Effector memory CD8-positive, alpha-beta T cell (primary cell): ENCODE data around the gene CLRN2.

Experiments
- ATAC-seq: fragments of 150-1000 bp; cut with Tn5 transposase; replicated peaks from 2 replicates; pipeline ENCODE4 v1.10.0; 2021; ENCODE audit warnings: mild to moderate bottlenecking, moderate library complexity
- DNase-seq, 3 experiments: peaks; one replicate each; pipeline ENCODE4 v3.0.0; 2021
- H3K27ac Mint-ChIP-seq, 2 donors: one replicate each; pipeline ENCODE4 v1.8.0; 2022; ENCODE audit warnings: mild to moderate bottlenecking in 2 of 2, mixed read lengths in 2 of 2, moderate library complexity in 2 of 2
- H3K27me3 Mint-ChIP-seq, 2 donors: one replicate each; pipeline ENCODE4 v1.8.0; 2022; ENCODE audit warnings: mixed read lengths in 2 of 2
- H3K36me3 Mint-ChIP-seq: one replicate; pipeline ENCODE4 v1.8.0; 2022; ENCODE audit warnings: mild to moderate bottlenecking, moderate library complexity, mixed read lengths; ENCODE audit not compliant: insufficient read depth
- H3K4me1 Mint-ChIP-seq, 2 donors: one replicate each; pipeline ENCODE4 v1.8.0; 2022; ENCODE audit warnings: low read depth in 2 of 2, mixed read lengths in 2 of 2
- H3K4me3 Mint-ChIP-seq, 2 donors: one replicate each; pipeline ENCODE4 v1.8.0; 2022; ENCODE audit warnings: mild to moderate bottlenecking in 2 of 2, mixed read lengths in 2 of 2, moderate library complexity in 2 of 2
- H3K9me3 Mint-ChIP-seq, 2 donors: one replicate each; pipeline ENCODE4 v1.8.0; 2022; ENCODE audit warnings: mixed read lengths in 2 of 2

Gene CLRN2

DNA sequence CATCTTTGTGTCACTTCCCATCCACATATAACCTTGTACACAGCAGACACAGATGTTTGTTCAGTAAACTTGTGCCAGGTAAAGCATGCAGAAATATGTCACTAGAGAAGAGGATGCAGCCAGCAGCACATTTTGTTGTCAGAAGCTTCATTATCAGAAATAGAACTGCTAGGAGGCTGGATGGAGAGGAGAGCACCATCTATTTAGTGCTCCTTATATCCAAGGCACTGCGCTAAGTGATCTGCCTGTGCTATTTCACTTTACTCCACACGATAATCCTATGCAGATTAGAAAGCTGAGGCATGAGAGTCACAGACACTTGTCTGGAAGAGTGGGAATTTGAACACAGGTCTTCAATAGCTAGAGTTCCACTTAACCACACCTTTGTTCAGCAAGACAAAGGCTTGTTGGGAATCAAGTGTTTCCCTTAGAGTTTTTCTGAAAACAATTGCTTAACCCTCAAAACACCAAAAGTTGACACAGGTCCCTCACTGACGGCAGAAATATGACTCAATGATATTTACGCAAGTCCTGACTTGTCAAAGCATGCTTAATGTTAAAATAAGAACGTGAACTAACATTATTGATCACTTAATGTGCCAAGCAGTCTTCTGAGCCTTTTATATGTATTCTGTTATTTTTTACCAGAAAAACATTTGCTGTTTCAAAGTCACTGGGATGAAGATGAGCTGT is 1.8 kb upstream of the CLRN2 start:
- Mint-ChIP-seq H3K36me3 (peaks cover 8% of the 10 kb centered on the region), H3K27me3 (peaks cover 13 to 25% of the 10 kb centered on the region in 2 donors), H3K9me3 (no peaks in the 10 kb centered on the region), H3K4me1 (peaks cover 21 to 27% of the 10 kb centered on the region in 2 donors), H3K27ac (peak overlapping the region; percentile 44 to 89), H3K4me3 (peak overlapping the region; percentile 80 to 89)
- DNase-seq (no peak), ATAC-seq (no peak)

DNA sequence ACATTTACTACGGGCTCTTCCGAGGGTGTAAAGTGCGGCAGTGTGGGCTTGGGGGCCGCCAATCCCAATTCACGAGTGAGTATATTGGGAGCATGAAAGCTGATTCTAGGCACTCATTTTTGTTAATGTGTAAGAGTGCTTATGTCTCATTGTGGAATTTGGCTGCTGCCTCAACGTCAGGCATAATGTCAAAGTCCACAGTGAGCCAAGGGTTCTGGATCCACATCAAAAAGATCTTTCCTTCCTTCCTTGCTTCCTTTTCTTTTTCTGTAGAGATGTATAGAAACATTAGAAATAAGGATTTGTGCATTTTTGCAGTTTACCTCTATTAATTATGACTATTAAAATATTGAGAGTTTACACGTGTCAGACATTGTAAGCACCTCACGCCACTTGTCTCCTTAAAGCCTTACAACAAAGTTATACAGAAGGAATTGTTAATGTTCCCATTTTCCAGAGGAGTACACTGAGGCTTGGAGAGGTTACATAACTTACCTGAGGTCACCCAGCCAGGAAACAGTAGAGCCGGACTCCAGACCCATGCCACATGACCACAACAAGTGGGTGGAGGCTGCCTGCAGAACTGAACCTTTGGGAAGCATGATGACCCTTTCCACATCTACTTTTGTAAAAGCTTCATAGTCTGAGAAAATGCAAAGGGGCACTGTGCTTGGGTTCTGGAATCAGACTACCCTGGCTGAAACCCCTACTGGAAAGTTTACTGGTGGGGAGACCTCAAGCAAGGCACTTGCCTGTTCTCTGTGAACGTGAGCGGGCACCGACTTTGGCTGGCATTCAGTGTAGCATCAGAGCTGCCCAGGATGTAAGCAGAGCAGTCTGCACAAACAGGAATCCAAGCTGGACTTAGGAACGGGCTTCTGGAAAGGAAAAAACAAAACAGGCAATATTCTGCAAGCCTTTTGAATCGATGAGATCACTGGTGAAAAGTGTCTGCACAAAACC is 761 bp downstream of the CLRN2 start:
- H3K27ac Mint-ChIP-seq: no peak overlapping the region
- peaks cover 32 to 39% of the 10 kb centered on the region in 2 donors for H3K27me3 Mint-ChIP-seq
- H3K4me3 Mint-ChIP-seq: no peak overlapping the region
- H3K9me3 Mint-ChIP-seq: no peaks in the 10 kb centered on the region
- H3K36me3 Mint-ChIP-seq: no peaks in the 10 kb centered on the region
- peaks cover 13 to 16% of the 10 kb centered on the region in 2 donors for H3K4me1 Mint-ChIP-seq
- DNase-seq (no peak), ATAC-seq (no peak)

DNA sequence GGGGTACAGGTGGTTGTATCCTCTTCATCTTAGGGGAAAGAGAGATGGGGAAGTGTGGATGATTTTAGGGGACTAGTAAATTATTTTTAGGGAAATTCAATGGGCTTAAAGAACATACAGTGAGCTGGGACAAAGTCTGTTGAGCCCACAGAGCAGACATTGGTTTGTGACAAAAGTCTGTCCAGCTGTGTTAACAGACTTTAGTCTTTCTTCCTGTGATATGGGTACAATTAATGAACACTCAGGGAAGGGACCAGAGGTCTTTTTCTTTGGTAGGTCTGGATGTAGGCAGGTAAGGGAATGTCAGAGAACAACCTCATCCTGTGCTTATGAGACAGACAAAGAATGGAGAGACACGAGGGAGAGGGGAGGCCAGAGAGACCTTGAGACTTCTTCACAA is 2.0 kb downstream of the CLRN2 start:
- Mint-ChIP-seq H3K27me3 (peaks cover 35 to 46% of the 10 kb centered on the region in 2 donors), H3K4me3 (no peak overlapping the region), H3K4me1 (peaks cover 6 to 8% of the 10 kb centered on the region in 2 donors), H3K27ac (no peak overlapping the region), H3K9me3 (no peaks in the 10 kb centered on the region), H3K36me3 (no peaks in the 10 kb centered on the region)
- ATAC-seq (no peak), DNase-seq (no peak)

DNA sequence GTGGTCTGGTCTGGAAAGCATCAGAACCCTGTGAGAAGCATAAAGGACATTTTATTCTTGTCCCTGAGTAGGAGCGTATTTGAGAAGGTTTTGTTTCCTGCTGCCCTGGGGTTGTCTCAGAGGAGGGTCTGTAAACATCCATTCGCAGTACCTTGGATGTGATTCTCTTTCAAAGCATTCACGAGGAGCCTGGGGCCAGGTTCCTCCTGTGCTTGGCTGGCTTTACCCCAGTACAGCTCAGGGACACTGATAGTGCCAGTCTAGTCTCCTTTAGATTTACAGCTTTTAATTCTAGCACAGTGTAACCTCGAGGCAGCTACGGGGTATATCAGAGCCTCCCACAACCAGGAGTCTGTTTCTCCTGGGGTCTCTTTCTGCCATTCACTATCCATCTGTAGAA is 2.7 kb downstream of the CLRN2 start:
- Mint-ChIP-seq H3K27ac (no peak overlapping the region), H3K36me3 (no peaks in the 10 kb centered on the region), H3K4me1 (peaks cover 2 to 4% of the 10 kb centered on the region in 2 donors), H3K4me3 (no peak overlapping the region), H3K9me3 (no peaks in the 10 kb centered on the region), H3K27me3 (peaks cover 35 to 46% of the 10 kb centered on the region in 2 donors)
- DNase-seq (no peak), ATAC-seq (no peak)

DNA sequence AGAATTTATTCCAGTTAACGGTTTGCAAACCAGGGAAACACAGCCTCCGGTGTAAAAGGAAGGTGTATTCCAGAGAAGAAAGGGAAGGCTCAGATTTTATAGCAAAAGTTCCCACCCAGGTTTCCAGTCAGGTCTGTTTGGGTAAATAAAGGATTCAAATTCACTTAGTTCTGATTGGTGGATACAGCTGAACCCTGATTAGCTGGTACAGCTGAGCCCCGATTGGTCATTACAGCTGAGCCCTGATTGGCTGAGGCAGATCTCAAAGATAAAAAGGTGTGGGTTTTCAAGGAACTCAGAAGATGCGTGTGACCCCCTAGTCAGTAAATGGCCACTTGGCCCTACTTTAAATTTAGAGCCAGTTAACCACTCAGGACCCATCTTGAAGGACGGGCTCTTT is 6.6 kb downstream of the CLRN2 start:
- no peak for ATAC-seq
- no peaks in the 10 kb centered on the region for H3K4me1 Mint-ChIP-seq
- no peak for DNase-seq

DNA sequence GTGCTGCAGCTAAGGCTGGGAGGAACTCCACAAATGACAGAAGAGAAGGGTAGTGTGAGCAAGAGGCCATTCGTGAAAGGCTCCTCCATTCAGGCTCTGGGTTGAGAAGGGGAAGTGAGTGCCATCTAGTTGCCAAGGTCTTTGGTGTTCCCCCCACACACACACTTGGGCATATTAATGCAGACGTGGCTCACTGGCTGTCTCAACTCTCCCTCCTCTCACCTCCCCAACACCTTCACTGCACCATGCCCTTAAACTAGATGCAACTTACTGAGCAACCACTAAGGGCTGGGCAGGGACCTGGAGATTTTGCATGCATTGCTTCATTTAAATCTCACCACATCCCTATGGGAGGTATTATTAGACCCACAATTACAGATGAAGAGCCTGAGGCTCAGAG is 8.7 kb downstream of the CLRN2 start:
- peaks cover 43 to 54% of the 10 kb centered on the region in 2 donors for H3K27me3 Mint-ChIP-seq
- peak overlapping the region in 1 of 2 donors; percentile 4 for H3K27ac Mint-ChIP-seq
- DNase-seq (no peak), ATAC-seq (no peak)
- no peaks in the 10 kb centered on the region for H3K36me3 Mint-ChIP-seq
- H3K4me3 Mint-ChIP-seq: no peak overlapping the region
- no peaks in the 10 kb centered on the region for H3K4me1 Mint-ChIP-seq
- no peaks in the 10 kb centered on the region for H3K9me3 Mint-ChIP-seq

More for the DNA sequence above, 6.6 kb downstream of the CLRN2 start:
- no peak overlapping the region for H3K4me3 Mint-ChIP-seq
- H3K36me3 Mint-ChIP-seq: no peaks in the 10 kb centered on the region
- H3K9me3 Mint-ChIP-seq: no peaks in the 10 kb centered on the region
- peaks cover 40 to 54% of the 10 kb centered on the region in 2 donors for H3K27me3 Mint-ChIP-seq
- no peak overlapping the region for H3K27ac Mint-ChIP-seq

DNA sequence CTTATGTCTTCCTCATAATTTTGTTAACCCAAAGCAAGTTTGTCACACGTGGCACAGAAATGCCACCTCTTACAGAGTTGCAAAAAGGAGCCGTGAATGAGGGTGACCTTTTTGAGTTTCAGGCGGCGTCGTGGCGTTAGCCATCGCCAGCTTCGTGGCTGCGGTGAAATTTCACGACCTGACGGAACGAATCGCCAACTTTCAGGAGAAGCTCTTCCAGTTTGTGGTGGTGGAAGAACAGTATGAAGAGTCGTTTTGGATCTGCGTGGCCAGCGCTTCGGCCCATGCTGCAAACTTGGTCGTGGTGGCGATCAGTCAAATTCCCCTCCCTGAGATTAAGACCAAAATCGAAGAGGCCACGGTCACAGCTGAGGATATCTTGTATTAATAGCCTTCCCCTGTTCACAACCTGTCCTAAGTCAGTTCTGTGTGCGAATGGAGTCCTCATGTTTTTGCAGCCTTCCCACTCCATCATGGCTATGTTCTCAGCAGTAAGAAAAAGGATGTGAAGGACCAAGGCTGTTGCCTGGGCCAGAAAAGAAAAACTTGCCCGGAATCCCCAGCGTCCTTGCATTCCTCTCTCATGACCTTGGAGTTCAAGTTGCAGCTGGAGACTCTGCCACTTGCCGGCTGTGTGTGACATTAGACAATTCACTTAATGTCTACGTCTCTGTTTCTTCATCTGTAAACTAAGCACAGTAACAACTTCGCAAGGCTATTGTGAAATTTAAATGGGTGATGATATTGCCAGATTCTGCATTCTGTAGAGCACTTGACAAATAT is 11.9 kb downstream of the CLRN2 start:
- Mint-ChIP-seq H3K27ac (no peak overlapping the region), H3K27me3 (peaks cover 26 to 63% of the 10 kb centered on the region in 2 donors), H3K4me1 (no peaks in the 10 kb centered on the region), H3K36me3 (no peaks in the 10 kb centered on the region), H3K9me3 (no peaks in the 10 kb centered on the region), H3K4me3 (no peak overlapping the region)
- ATAC-seq (no peak), DNase-seq (no peak)

DNA sequence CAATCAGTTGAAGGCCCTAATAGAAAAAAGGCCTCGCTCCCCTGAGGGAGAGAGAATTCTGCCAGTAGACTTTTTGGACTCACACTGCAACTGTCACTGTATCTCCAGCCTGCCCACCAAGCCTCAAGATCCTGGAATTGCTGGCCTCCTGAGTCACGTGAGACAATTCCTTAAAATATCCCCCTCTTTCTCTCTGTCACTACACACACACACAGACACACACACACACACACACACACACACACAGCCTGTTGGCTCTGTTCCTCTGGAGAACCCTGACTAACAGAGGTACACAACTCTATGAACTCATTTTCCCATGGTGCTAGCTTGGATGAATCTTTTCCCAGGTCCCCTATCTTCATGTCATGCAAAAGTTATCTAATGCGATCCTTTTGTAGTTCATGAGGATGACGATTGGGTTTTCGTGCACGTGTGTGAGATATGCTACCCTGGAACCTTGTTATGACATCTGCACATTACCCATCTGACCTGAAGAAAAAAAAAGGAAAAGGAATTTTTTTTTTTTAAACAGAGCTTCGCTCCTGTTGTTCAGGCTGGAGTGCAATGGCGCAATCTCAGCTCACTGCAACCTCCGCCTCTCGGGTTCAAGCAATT is 13.7 kb downstream of the CLRN2 start:
- DNase-seq (no peak), ATAC-seq (no peak)
- Mint-ChIP-seq H3K4me1 (no peaks in the 10 kb centered on the region), H3K4me3 (no peak overlapping the region), H3K27ac (no peak overlapping the region), H3K9me3 (no peaks in the 10 kb centered on the region), H3K27me3 (peaks cover 26 to 56% of the 10 kb centered on the region in 2 donors), H3K36me3 (no peaks in the 10 kb centered on the region)

DNA sequence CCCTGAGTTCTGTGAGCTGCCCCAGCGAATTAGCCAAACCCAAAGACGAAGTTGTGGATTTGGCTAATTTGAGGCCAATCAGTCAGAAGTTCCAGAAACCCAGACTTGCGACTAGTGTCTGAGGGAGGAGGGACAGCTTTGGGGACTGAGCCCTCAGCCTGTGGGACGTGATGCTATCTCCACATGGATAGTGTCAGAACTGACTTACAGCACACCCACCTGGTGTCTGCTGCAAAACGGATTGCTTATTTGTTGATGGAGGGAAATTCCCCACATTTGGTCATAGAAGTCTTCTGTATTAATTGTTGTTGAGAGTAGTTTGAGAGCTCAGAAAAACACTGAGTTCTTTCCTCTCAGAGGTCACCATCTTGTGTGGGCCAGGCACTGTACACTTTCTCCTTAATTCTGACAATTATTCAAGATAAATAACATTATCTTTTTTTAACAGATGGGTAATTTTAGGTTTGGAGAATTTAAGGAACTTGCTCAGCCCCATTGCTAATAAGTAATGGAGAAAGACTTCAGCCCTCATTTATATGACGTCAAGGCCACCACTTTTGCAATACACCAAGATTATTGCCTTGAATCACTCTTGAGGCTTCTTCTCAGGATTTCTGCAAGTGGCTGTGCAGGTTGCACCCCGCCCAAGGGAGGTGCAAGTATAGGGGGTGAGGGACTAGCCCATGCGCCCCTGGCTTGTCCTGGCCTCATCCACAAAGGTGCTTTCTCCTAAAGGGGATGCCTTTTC is 16.7 kb downstream of the CLRN2 start:
- DNase-seq: no peak
- Mint-ChIP-seq H3K9me3 (no peaks in the 10 kb centered on the region), H3K4me1 (peaks cover 0 to 2% of the 10 kb centered on the region in 2 donors), H3K27ac (no peak overlapping the region), H3K27me3 (peaks cover 19 to 44% of the 10 kb centered on the region in 2 donors), H3K36me3 (no peaks in the 10 kb centered on the region), H3K4me3 (no peak overlapping the region)
- ATAC-seq: no peak

DNA sequence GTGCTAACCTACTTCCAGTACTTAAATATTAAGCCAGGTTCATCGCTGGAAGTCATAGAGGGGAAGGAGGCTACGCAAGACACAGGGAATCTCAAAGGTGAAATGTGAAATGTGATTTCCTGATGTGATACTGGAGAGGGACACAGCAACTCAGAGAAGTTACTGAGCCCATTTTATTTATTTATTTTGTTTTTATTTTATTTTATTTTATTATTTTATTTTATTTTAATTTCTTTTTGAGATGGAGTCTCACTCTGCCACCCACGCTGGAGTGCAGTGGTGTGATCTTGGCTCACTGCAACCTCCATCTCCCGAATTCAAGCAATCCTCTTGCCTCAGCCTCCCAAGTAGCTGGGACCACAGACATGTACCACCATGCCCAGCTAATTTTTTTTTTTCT is 19.7 kb downstream of the CLRN2 start:
- ATAC-seq: no peak
- Mint-ChIP-seq H3K4me1 (peaks cover 0 to 2% of the 10 kb centered on the region in 2 donors), H3K27ac (no peak overlapping the region), H3K27me3 (peaks cover 0 to 15% of the 10 kb centered on the region in 2 donors), H3K36me3 (peaks cover 3% of the 10 kb centered on the region), H3K9me3 (no peaks in the 10 kb centered on the region), H3K4me3 (no peak overlapping the region)
- DNase-seq: no peak

DNA sequence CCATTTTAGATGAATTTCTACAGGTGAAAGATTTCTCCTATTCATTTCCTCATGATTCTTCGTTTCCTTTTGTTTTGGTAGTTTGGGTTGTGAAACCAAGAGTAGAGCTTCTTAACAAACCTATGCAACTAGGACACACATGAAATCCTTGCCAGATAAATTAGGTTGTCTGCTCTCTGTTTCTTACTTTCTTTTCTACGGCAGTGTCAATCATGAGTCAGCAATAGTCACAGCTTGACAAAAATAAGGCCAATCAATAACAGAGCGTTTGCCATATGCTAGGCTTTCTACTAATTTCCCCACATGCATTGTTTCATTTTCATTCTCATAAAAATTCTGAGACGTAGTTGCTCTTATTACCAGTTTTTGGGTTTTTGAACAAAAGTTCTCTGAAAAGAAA is 20.3 kb downstream of the CLRN2 start:
- Mint-ChIP-seq H3K27ac (no peak overlapping the region), H3K27me3 (peaks cover 4 to 19% of the 10 kb centered on the region in 2 donors), H3K4me3 (no peak overlapping the region), H3K4me1 (peaks cover 0 to 2% of the 10 kb centered on the region in 2 donors), H3K36me3 (peaks cover 3% of the 10 kb centered on the region), H3K9me3 (no peaks in the 10 kb centered on the region)
- no peak for ATAC-seq
- DNase-seq: no peak

DNA sequence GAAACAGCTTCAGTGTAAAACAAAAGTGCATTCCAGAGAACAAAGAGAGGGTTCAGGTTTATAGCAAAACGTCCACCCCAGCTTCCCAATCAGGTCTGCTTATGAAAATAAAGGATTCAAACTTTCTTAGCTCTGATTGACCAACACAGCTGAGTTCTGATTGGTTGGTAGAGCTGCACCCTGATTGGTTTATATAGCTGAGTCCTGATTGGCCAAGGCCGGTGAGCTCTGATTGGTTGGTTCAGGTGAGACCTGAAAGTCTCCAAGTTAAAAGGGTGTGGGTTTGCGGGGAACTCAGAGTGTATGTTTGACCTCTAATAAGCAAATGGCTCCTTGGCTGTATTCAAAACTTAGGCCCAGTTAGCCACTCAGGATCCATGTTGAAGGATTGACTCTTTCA is 20.9 kb downstream of the CLRN2 start:
- H3K4me3 Mint-ChIP-seq: no peak overlapping the region
- no peak for ATAC-seq
- no peaks in the 10 kb centered on the region for H3K9me3 Mint-ChIP-seq
- H3K27ac Mint-ChIP-seq: no peak overlapping the region
- DNase-seq: no peak
- peaks cover 0 to 2% of the 10 kb centered on the region in 2 donors for H3K4me1 Mint-ChIP-seq
- H3K27me3 Mint-ChIP-seq: peaks cover 6 to 20% of the 10 kb centered on the region in 2 donors
- peaks cover 3% of the 10 kb centered on the region for H3K36me3 Mint-ChIP-seq
